Hepatocyte (in vitro differentiated cells): ENCODE data around the gene CYTH4. TPM values are rescaled to one million over a fixed set of nuclear protein-coding genes. Genes with fewer than 3 reads are reported as not detected.

Experiments
- DNase-seq: peaks from one replicate; pipeline ENCODE4 v3.0.0-alpha.2; 2016; ENCODE audit warnings: low spot score
- H2AFZ ChIP-seq: fragments of 200-600 bp; sonication (generic); 2 replicates; pipeline ENCODE4 v1.6.0; 2016; ENCODE audit warnings: antibody characterized with exemption, mild to moderate bottlenecking
- H3K27ac ChIP-seq: fragments of 200-600 bp; sonication (generic); 2 replicates; pipeline ENCODE4 v1.5.1; 2016; ENCODE audit warnings: mild to moderate bottlenecking
- H3K27me3 ChIP-seq: fragments of 200-600 bp; sonication (generic); 2 replicates; pipeline ENCODE4 v1.6.1; 2016
- H3K36me3 ChIP-seq: fragments of 200-600 bp; sonication (generic); replicated peaks from 2 replicates; pipeline ENCODE4 v1.5.1; 2016; ENCODE audit warnings: low read depth; ENCODE audit not compliant: insufficient read depth
- H3K4me1 ChIP-seq: fragments of 200-600 bp; sonication (generic); 2 replicates; pipeline ENCODE4 v1.5.1; 2016; ENCODE audit warnings: mild to moderate bottlenecking, moderate library complexity; ENCODE audit not compliant: insufficient read depth
- H3K4me2 ChIP-seq: fragments of 200-600 bp; sonication (generic); 2 replicates; pipeline ENCODE4 v1.6.0; 2016
- H3K4me3 ChIP-seq: fragments of 200-600 bp; sonication (generic); 2 replicates; pipeline ENCODE4 v1.5.1; 2016; ENCODE audit warnings: mild to moderate bottlenecking
- H3K79me2 ChIP-seq: fragments of 200-600 bp; sonication (generic); 2 replicates; pipeline ENCODE4 v1.6.0; 2017; ENCODE audit warnings: mild to moderate bottlenecking
- H3K9me2 ChIP-seq: fragments of 200-600 bp; sonication (generic); replicated peaks from 2 replicates; pipeline ENCODE4 v1.6.0; 2017; ENCODE audit warnings: mild to moderate bottlenecking; ENCODE audit not compliant: insufficient read depth
- H3K9me3 ChIP-seq: fragments of 200-600 bp; sonication (generic); 2 replicates; pipeline ENCODE4 v1.5.1; 2016; ENCODE audit warnings: low read depth, mild to moderate bottlenecking
- H4K20me1 ChIP-seq: fragments of 200-600 bp; sonication (generic); 2 replicates; pipeline ENCODE4 v1.6.0; 2016; ENCODE audit warnings: mild to moderate bottlenecking; ENCODE audit not compliant: insufficient read depth, poor library complexity, severe bottlenecking
- EZH2 ChIP-seq: fragments of 200-600 bp; sonication (generic); IDR thresholded peaks from 2 replicates; pipeline ENCODE4 v1.6.1; 2016; ENCODE audit warnings: antibody characterized with exemption, mild to moderate bottlenecking, borderline replicate concordance
- EZH2phosphoT487 ChIP-seq: fragments of 200-600 bp; sonication (generic); IDR thresholded peaks from one replicate; pipeline ENCODE4 v1.6.1; 2018; ENCODE audit warnings: antibody characterized with exemption, mild to moderate bottlenecking, low read depth, moderate library complexity; ENCODE audit not compliant: unreplicated experiment, severe bottlenecking
- WGBS: methylation state at CpG from one replicate; pipeline ENCODE4 v1.1.6; 2016; ENCODE audit warnings: low lambda C conversion rate; ENCODE audit errors: missing lambda C conversion rate; 5-methylcytosine and 5-hydroxymethylcytosine counted together
- polyA plus RNA-seq: library from polyadenylated mRNA; unstranded; fragments of >200 nt; fragmentation: Nextera tagmentation; extraction: Ambion mirVana; gene quantifications from 2 replicates; pipeline ENCODE4 v1.2.1, GENCODE V29; 2016
- total RNA-seq: library from RNA; depleted of rRNA; stranded (reverse); fragments of >200 nt; gene quantifications from 2 replicates; pipeline ENCODE4 v1.2.3, GENCODE V29; 2014
- TF ChIP-seq, protein P1 (sequence below): fragments of 200-600 bp; sonication (generic); IDR thresholded peaks from 2 replicates; pipeline ENCODE4 v1.5.1; 2016; ENCODE audit warnings: antibody characterized with exemption, mild to moderate bottlenecking; ENCODE audit not compliant: poor library complexity

Gene CYTH4
- total and polyA plus RNA-seq, 2 experiments from 2014 or later: 0.57 to 0.94 TPM

DNA sequence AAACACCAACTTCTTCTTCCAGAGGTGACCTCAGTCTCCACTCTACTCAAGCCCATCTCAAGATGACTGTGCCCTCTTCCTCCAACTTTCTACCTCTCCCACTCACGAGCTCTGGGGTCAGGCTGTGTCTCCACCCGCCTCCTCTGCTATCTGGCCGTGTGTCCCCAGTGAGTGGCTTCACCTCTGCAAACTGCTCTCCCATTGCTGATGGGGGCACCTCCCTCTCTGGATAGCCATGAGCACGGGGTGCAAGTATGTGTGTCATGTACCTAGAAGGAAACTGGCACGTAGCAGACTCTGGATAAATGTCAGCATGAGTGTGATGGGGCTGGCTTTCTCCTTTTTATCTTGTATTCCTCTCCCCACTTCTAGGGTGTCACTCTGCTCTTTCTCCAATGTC is 20.0 kb upstream of the CYTH4 start:
- Histone ChIP-seq H3K27ac (no peak overlapping the region), H3K27me3 (no peaks in the 10 kb centered on the region), H3K4me2 (no peak overlapping the region), H4K20me1 (no peaks in the 10 kb centered on the region), H3K4me3 (no peak overlapping the region), H3K4me1 (peaks cover 15% of the 10 kb centered on the region), H3K9me3 (no peaks in the 10 kb centered on the region), H3K36me3 (no peaks in the 10 kb centered on the region), H3K79me2 (no peaks in the 10 kb centered on the region), H2AFZ (no peak overlapping the region), H3K9me2 (no peaks in the 10 kb centered on the region)
- TF ChIP-seq, protein P1, sequence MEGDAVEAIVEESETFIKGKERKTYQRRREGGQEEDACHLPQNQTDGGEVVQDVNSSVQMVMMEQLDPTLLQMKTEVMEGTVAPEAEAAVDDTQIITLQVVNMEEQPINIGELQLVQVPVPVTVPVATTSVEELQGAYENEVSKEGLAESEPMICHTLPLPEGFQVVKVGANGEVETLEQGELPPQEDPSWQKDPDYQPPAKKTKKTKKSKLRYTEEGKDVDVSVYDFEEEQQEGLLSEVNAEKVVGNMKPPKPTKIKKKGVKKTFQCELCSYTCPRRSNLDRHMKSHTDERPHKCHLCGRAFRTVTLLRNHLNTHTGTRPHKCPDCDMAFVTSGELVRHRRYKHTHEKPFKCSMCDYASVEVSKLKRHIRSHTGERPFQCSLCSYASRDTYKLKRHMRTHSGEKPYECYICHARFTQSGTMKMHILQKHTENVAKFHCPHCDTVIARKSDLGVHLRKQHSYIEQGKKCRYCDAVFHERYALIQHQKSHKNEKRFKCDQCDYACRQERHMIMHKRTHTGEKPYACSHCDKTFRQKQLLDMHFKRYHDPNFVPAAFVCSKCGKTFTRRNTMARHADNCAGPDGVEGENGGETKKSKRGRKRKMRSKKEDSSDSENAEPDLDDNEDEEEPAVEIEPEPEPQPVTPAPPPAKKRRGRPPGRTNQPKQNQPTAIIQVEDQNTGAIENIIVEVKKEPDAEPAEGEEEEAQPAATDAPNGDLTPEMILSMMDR: no peak
- TF ChIP-seq EZH2: no peak
- no peak for DNase-seq
- 79% methylated on average over 5 of the region's 5 CpGs for WGBS

DNA sequence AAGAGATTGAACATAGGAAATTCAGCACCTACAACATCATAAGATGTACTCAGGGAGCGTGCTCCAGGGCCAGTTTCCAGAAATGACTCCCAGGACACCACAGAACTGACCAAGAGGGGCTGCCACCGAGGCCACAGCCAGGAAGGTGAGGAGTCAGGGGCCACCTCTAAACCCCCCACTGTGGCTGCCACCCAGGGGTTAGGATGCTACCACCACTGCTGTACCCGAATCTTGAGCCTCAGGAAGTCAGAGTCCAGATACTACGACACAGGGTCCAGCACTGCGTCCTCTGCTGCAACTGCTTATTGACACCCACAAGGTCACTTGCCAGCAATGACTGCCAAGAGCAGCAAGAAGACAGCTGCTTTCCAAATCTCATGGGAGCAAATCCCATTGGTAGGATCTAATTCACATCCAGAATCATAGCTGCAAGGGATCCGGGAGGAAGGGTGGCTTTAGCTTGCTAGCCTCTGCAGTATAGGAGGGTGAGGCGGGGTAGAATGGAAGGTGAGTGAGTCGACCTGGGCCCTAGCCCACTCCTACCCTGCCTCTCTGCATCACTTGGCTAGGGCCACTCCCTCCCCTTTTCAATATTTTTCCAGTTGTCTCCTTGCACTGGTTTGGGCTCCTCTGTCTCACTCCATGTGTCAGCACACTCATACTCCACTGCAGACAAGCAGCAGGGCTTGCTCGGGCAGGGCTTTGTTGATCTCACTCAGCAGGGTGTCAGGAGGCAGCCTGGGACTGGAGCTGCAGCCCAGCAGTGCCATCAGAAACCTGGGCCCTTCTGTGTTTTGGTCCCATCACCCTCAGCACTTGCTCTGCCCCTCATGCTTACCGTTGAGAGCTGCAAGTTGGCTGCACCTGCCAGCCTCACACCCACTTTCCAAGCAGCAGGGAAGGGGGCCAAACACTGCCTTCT is 18.1 kb upstream of the CYTH4 start:
- DNase-seq: no peak
- H3K79me2 ChIP-seq: no peaks in the 10 kb centered on the region
- no peak overlapping the region for H3K27ac ChIP-seq
- WGBS: 83% methylated on average over 9 of the region's 10 CpGs
- no peak overlapping the region for H2AFZ ChIP-seq
- H3K4me2 ChIP-seq: no peak overlapping the region
- H3K4me1 ChIP-seq: peaks cover 5% of the 10 kb centered on the region
- no peaks in the 10 kb centered on the region for H3K9me3 ChIP-seq
- TF ChIP-seq, protein P1: no peak
- no peak overlapping the region for H3K4me3 ChIP-seq
- H4K20me1 ChIP-seq: no peaks in the 10 kb centered on the region
- H3K36me3 ChIP-seq: no peaks in the 10 kb centered on the region
- H3K27me3 ChIP-seq: no peaks in the 10 kb centered on the region
- no peaks in the 10 kb centered on the region for H3K9me2 ChIP-seq

DNA sequence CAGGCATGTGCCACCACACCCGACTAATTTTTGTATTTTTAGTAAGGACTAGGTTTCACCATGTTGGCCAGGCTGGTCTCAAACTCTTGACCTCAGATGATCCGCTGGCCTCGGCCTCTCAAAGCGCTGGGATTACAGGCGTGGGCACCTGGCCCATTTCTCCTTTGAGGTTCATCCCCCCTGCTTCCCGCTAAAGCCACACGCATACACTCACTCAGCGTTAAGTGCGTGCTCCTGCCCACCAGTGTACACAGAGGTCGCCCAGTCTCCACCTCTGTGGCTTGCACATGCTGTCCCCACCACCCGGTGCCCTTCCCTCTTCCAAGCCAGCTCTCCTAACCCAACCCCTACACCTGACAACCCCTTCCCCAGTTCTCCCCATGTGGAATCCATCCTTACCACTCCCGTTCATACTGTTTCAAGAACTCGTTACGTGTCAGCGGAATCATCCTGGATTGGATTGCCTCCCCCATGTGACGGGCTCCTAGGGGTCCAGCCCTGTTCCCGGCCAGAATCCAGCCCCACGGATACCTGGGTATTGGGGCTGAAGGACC is 15.7 kb upstream of the CYTH4 start:
- TF ChIP-seq EZH2phosphoT487: no peak
- no peak for TF ChIP-seq EZH2
- TF ChIP-seq, protein P1: no peak
- Histone ChIP-seq H3K4me1 (no peaks in the 10 kb centered on the region), H3K36me3 (no peaks in the 10 kb centered on the region), H3K4me2 (peak overlapping the region; percentile 69), H4K20me1 (no peaks in the 10 kb centered on the region), H3K9me2 (no peaks in the 10 kb centered on the region), H3K79me2 (no peaks in the 10 kb centered on the region), H3K4me3 (no peak overlapping the region), H2AFZ (no peak overlapping the region), H3K27ac (no peak overlapping the region), H3K9me3 (no peaks in the 10 kb centered on the region), H3K27me3 (no peaks in the 10 kb centered on the region)
- no peak for DNase-seq
- whole genome bisulfite sequencing: 65% methylated on average over 18 of the region's 18 CpGs
